Hematopoietic multipotent progenitor cell treated with erythropoietin and hydrocortisone succinate and interleukin-3 and kit ligand, for 6 days (in vitro differentiated cells): ENCODE data around the gene SLC6A7.
"Not testable (repeated sequence)": the region's sequence is repeated elsewhere in the genome, so short reads cannot be mapped to it uniquely, and the experiment has no call there.

Source experiments
- DNase-seq: peaks from one replicate; pipeline ENCODE4 v3.0.0-alpha.2; 2015

The SLC6A7 gene

GRCh38 chr5:150221471-150221870, 31.6 kb downstream of the SLC6A7 start:
- no peak for DNase-seq

GRCh38 chr5:150222906-150223305, 33.0 kb downstream of the SLC6A7 start:
- DNase-seq: no peak

GRCh38 chr5:150223474-150223873, 33.6 kb downstream of the SLC6A7 start:
- no peak for DNase-seq

GRCh38 chr5:150224483-150225027, 34.7 kb downstream of the SLC6A7 start:
- DNase-seq: no peak

- no peak for DNase-seq
Measured at GRCh38 chr5:150227036-150227435, 37.2 kb downstream of the SLC6A7 start.

GRCh38 chr5:150227606-150228273, 37.9 kb downstream of the SLC6A7 start:
- no peak for DNase-seq

- no peak for DNase-seq
Measured at GRCh38 chr5:150229571-150229970, 39.7 kb downstream of the SLC6A7 start.

- no peak for DNase-seq
Measured at GRCh38 chr5:150230842-150231241, 41.0 kb downstream of the SLC6A7 start.

- not testable (repeated sequence) for DNase-seq
Measured at GRCh38 chr5:150233706-150234105, 43.8 kb downstream of the SLC6A7 start.

- no peak for DNase-seq
Measured at GRCh38 chr5:150234576-150235499, 45.0 kb downstream of the SLC6A7 start.

GRCh38 chr5:150235500-150235854, 45.6 kb downstream of the SLC6A7 start:
- no peak for DNase-seq

GRCh38 chr5:150236313-150236712, 46.5 kb downstream of the SLC6A7 start:
- no peak for DNase-seq

GRCh38 chr5:150236981-150237754, 47.3 kb downstream of the SLC6A7 start:
- no peak for DNase-seq

- DNase-seq: no peak
Measured at GRCh38 chr5:150238646-150239045, 48.8 kb downstream of the SLC6A7 start.

GRCh38 chr5:150239099-150239793, 49.4 kb downstream of the SLC6A7 start:
- no peak for DNase-seq

GRCh38 chr5:150239794-150240122, 49.9 kb downstream of the SLC6A7 start:
- DNase-seq: no peak

GRCh38 chr5:150241298-150242160, 51.7 kb downstream of the SLC6A7 start:
- no peak for DNase-seq

GRCh38 chr5:150242251-150242894, 52.5 kb downstream of the SLC6A7 start:
- DNase-seq: no peak

- no peak for DNase-seq
Measured at GRCh38 chr5:150243590-150243989, 53.7 kb downstream of the SLC6A7 start.

GRCh38 chr5:150244209-150244608, 54.3 kb downstream of the SLC6A7 start:
- no peak for DNase-seq
